Measurements from ENCODE around the gene DIO1.
A peak's percentile ranks its signal among the peaks of the same experiment; 100 is the strongest.
"Not testable (repeated sequence)": the region's sequence is repeated elsewhere in the genome, so short reads cannot be mapped to it uniquely, and the experiment has no call there.

DIO1 gene

DNA sequence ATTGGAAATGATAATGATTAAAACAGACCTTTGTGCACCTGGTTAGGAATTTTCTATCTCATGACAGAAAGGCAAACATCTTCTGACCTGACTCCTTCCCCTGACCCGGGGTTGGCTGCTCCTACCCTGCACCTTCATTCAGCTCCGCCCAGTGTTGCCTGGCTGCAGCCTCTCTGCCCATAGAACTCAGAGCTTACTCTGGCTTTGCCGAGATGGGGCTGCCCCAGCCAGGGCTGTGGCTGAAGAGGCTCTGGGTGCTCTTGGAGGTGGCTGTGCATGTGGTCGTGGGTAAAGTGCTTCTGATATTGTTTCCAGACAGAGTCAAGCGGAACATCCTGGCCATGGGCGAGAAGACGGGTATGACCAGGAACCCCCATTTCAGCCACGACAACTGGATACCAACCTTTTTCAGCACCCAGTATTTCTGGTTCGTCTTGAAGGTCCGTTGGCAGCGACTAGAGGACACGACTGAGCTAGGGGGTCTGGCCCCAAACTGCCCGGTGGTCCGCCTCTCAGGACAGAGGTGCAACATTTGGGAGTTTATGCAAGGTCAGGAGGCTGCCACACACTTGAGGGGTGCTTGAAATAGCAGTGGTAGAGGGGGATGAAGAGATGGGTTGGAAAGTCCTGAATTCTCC is at the start of gene DIO1:
Gene DIO1, plus strand, starts transcription at position 189 of the 638 bp plus-strand sequence. Its CDS starts 24 bp downstream, at position 213.
- DNase-seq (ENCODE audit: low spot score), result no peak

DNA sequence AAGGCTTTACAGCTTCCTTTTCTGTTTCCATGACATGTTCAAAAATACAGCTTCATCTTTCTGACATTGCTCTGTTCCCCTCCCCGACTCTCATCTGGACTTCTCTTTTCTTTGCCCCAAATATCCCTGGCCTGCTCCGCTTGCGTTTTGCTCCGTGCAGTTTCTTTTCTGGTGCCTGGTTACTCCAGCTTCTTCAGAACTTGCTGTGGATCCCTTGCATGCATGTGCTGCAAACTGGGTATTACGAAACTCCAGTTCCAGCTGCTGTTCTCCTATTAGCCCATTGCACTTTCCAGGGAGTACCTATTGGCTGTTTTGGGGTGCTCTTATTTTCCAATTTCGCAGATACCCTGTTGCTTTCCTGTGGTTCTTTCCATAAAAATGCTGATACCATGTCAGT is 46.0 kb upstream of the DIO1 start:
- DNase-seq (ENCODE audit: low spot score), result no peak

DNA sequence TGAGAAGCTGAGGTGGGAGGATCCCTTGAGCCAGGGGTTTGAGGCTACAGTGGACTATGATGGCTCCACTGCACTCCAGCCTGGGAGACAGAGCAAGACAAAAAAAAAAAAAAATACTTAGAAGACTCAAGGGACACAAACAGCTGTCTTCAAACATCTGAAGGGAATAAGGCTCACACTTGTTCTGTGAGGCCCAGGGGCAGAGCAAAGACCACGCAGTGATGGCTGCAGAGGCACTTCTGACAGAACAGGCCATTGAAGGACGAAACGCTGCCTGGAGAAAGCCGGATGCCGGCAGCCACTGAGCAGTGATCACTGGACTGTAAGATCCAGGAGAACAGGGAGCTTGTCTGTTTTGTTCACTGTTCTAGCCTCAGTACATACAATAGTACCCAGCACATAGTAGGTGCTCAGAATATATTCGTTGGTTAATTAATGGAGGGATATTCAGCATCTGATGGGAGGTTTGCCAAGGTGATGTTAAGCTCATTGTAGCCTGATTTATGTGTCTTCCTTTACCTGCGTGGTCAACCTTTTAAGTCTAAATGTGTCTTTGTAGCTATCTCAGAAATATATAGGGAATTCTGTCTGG is 43.8 kb upstream of the DIO1 start:
- no peak for DNase-seq (ENCODE audit: low spot score)

DNA sequence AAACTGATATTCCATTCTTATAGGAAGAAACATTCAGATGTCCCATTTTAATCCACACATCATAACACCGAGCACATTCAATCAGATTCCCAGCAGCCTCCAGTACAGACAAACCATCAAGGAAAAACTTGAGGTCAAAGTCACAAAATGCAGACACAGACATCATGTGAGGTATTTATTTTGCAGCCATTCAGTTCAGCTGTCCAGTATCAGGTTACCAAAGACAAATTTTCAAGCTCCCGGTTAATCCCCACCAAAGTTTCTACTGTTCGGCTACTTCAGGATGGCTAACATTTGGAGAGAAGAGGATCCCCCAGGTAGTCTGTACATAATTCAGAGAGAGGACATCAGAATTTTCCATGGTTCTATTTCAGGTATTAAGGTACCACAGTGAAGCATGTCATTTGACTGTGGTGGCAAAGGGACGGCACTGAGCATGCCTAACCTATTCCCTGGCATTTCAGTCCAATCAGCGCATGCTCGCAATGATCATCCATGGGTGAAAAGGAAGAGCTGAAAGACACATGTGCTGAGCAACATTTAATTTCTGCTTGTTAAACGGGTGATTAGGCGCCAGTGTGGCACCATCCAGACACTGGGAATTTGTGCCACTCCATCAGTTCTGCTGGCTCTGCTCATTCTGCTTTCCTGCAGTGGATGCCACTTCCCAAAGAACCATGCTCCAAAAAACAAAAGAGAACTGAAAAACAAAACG is 42.3 kb upstream of the DIO1 start:
- DNase-seq (ENCODE audit: low spot score), result no peak

DNA sequence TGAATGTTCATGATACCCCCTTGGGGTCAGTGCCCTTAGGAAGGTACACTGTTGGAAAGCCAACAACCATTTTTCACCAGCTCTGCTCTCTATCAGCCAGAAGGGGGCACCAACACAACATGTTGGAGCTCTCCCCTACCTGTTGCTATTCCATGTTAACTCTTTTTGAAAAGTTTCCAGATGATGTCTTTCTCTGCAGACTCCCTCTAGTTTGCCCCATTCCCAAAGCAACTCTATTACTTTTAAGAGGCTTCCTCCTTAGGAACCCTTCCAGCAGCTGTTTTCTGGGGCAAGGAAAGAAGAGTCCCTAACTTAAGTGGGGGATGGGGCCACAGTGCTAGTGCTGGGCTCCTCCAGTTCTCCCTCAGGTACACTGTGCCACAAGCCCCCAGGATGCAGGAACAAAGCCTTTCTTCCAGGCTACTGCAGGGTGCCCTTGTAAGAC is 33.0 kb upstream of the DIO1 start:
- DNase-seq (ENCODE audit: low spot score), result peak; percentile 50

DNA sequence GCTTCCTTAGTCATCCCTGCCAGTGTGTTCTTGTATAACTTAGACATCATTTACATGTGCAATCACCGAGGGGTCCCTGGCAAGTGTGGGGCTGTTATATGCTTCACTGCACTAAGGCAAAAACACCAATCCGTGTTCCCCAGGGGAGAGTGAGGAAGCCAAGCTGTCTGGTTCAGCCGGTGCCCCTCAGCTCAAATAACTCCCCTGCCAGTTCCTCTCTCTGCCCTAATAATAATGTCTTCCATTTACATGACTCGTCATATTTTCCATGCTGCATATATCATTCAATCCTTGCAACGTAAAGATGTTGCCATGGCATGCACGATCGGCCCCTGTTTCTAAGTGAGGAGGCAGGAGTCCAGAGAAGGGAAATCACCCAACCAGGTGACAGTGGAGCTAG is 31.5 kb upstream of the DIO1 start:
- no peak for DNase-seq (ENCODE audit: low spot score)

DNA sequence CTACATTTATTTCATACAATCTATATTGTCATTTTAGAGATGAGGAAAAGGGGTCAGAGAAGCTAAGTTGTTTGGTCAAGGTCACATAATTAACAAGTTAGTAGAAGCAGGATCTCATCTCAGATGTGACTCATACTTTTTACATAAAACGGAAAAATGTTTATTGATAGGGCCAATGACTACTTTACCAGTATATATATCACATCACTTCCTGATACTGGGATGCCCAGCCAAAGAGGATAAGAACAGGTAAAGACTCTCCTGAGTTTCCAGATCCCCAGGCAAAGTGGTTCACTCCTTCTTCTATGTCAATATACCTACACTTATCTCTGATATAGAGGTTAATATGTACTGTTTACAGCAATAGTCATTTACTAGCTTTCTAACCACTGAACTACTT is 25.4 kb upstream of the DIO1 start:
- DNase-seq (ENCODE audit: low spot score), result no peak

DNA sequence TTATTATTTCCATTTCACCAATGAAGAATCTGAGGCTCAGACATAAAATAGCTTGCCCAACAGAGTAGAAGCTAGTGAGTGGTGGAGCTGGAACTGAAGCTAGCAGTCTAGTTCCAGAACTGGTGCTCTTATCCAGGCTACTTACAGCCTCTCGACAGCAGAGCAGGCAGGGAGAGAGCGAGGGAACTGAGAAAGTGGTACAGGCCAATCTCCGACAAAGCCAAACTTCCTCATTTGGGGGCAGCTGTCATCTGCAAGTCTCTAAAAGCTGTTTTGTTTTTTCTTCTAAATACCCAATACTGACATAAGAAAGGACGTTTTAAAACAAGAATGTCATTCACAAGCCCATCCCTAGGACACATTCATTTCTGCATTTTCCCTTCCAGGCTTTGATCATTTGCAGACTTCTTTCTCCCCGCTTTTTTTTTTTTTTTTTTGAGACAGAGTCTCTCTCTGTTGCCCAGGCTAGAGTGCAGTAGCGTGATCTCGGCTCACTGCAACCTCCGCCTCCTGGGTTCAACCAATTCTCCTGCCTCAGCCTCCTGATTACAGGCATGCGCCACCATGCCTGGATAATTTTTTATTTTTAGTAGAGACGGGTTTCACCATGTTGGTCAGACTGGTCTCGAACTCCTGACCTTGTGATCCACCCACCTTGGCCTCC is 24.4 kb upstream of the DIO1 start:
- DNase-seq (ENCODE audit: low spot score), result no peak

DNA sequence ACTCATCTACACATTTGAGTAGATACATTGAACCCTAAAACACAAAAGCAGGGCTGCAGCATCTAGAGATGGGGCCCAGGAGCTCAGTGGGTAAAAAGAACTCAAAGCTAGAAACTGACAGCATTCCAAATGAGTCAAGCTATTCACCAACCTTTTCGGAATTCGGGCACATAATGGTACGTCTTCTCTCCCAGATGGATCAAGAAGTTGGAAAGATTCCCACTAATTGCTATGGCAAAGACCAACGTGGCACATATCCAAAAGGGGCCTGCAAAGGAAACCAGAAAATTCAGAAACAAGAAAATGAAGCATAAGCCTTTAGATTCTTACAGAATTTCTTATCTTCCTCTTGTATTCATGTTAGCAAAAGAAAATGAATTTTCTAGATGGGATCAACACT is 22.8 kb upstream of the DIO1 start:
- no peak for DNase-seq (ENCODE audit: low spot score)

DNA sequence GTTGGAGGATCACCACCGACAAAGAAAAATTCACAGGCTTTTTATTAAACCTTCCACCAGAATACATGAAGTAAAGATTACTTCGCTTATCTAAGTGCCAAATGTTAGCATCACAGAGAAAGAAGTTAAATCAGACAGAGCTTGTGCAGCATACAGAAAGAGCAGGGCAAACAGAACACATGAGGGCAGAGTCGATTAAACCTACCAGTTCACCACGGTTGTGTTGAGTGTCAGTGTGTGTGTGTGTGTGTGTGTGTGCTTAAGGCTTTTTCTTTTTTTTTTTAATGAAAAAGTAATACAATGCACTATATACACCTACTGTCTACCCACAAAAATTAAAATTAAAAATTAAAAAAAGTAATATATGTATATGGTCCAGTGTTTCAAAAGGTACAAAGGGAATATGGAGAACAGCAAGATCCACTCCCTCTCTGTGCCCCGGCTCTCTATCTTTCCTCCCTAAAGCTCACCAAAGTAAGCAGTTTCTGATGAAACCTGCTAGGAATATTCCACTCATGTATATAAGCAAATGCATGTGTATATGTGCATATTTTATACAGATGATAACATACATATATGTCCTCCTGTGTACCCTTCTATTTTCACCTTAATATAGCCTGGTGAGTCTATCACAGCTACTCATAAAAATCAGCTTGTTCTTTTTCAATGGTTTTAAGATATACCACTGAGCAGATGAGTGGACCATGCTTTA is 22.1 kb upstream of the DIO1 start:
- no peak for DNase-seq (ENCODE audit: low spot score)

DNA sequence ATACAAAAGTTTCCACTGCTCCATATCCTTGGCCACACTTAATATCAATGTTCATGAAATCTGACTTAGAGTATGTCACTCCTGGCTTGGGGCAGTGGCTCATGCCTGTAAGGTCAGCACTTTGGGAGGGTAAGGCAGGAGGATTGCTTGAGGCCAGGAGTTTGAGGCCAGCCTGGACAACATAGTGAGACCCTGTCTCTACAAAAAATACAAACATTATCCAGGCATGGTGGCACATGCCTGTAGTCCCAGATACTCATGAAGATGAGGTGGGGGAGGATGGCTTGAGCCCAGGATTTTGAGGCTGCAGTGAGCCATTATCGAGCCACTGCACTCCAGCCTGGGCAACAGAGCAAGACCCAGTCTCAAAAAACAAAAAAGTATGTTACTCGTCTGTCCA is 18.8 kb upstream of the DIO1 start:
- DNase-seq (ENCODE audit: low spot score), result not testable (repeated sequence)

DNA sequence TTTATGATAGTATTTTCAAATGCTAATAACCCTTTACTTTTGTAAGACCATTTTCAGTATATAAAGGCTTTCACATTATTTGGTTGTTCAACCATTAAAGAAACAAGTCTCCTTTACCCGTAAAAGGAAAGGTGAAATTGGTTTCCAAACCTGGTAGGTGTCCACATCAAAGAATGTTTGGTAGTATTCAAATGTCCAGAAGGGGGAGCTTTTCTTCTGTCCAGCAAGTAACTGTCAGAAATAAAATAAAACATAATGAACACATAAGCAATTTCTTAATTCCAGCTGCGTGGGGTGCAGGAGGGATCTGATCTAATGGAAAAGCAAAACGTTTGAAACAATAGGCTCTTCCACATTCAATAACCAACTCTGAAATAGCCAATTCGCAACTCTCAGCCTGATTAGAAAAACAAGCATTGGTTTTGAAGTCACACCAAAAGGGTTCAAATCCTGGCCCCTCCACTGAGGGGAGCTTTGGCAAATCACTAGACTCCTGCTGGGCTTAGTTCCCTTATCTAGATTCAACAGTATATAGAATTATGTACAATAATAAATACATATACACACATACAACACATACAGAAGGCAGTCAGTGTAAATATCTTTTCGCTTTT is 15.4 kb upstream of the DIO1 start:
- peak; percentile 53 for DNase-seq (ENCODE audit: low spot score)

DNA sequence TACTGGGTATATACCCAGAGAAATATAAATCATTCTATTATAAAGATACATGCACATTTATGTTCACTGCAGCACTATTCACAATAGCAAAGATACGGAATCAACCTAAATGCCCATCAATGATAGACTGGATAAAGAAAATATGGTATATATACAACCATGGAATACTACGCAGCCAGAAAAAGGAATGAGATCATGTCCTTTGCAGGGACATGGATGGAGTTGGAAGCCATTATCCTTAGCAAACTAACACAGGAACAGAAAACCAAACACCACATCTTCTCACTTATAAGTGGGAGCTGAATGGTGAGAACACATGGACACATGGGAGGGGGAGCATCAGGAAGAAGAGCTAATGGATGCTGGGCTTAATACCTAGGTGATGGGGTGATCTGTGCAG is 12.1 kb upstream of the DIO1 start:
- not testable (repeated sequence) for DNase-seq (ENCODE audit: low spot score)

DNA sequence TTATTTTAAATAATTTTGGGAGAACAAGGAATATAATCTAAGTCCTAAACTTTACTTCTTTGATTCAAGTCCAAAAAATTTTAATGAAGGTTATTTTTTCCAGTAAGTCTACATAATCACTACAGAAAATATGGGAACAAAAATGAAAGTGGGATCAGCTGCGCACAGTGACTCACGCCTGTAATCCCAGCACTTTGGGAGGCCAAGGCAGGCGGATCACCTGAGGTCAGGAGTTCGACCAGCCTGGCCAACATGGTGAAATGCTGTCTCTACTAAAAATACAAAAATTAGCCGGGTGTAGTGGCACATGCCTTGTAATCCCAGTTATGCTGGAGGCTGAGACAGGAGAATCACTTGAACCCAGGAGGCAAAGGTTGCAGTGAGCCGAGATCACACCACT is 10.4 kb upstream of the DIO1 start:
- DNase-seq (ENCODE audit: low spot score), result not testable (repeated sequence)

DNA sequence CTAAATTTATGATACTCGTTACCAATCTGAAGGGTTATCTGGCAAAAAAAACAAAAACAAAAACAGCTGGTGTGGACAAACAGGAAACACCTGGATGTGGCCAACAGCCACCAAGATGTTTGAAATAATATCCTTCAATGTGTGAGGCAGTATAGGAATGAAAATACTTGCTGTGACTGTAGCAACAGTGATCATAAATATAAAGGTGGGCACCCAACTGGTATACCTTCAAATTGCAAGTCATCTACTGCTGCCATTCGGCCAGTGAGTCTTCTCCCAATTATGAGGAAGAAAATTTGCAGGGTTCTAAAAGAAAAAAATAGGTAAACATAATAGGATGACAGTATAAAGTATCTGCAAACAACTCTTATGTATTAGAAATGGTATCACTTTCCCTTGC is 5.3 kb upstream of the DIO1 start:
- DNase-seq (ENCODE audit: low spot score), result no peak

DNA sequence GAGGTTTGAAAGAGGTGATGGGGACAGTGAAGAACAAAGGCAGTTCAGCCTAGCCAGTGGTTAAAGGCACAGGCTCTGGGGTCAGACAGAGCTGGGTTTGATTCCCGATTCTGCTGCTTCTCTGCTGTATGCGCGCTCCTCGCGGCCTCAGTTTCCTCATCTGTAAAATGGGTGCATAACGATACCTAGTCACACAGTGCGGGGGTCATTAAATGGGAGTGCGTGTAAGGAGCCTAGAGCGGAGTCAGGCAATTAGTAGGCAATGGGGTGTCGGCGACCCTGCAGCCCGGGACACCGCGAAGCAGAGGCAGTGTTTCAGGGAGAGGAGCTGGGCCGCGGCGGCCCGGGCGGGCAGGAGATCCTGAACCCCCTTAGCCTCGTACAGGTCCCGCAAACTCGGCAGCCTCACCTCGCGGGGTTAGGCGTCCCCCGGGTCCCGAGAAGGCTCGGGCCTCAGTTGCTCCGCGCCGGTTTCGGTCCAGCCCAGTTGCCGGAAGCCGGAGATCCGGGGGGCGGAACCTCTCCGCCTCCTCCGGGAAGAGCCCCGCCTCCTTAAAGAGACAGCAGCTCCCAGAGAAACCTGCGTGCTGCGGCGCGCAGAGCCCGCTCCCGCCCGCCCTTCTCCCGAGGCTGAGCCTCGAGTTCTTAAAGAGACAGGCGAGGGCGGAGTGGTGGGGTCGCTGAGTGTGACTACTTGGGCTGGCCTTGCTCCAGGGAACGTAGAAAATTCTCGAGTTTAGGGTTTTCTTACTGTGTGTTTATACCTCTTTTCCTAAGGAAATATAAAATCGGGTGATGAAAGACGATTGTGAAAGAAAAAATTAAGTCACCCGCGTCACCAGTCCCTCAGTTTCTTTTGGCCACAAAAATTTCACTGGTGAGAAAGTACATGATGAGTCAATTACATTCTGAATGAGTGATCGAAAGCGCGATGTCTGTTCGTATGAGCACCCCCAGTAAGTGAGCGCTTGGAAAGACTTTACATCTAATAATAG is 4.4 kb upstream of the DIO1 start, which contains the start of gene YIPF1:
Gene YIPF1, minus strand, starts transcription at position 494 of the 995 bp plus-strand sequence. CDS start 860 bp downstream, outside the sequence.
- peak; percentile 80 for DNase-seq (ENCODE audit: low spot score)

DNA sequence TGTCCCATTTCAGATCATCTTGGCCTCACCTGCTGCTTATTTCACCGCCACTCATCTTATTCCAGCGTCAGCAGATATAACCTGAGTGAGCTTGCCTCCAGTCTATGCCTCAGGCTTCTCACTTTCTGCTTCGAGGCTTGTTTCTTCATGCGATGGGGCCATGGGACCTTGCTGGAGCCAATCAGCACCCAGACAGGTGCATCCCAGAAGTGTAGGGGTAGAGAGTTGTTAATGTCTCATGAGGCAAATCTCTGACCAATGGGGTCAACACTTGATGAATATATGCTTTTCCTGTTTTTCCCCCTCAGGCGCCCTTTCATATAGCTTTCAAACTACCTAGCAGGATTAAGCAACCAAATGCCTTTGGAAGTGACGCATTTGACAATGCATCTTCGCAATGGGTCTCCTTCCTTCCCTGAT is 3.5 kb upstream of the DIO1 start:
- no peak for DNase-seq (ENCODE audit: low spot score)

DNA sequence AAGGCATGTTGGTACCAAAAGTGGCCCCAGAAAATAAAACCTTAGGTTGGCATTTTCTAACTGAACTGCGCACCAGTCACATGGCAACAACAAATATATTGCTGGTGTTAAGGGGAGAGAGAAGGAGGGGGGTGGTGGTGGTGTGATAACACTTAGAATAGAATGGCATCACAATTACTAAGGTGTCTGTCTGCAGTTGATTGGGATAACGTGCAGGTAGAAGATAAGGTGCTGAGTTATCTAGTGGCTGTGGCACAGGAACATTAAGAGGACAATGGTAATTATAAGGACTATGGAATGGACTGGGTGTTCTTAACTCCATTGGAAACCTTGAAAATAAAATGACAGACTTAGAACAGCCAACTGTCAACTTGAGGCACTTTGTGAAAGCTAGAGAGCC is 3.0 kb upstream of the DIO1 start:
- DNase-seq (ENCODE audit: low spot score), result no peak

DNA sequence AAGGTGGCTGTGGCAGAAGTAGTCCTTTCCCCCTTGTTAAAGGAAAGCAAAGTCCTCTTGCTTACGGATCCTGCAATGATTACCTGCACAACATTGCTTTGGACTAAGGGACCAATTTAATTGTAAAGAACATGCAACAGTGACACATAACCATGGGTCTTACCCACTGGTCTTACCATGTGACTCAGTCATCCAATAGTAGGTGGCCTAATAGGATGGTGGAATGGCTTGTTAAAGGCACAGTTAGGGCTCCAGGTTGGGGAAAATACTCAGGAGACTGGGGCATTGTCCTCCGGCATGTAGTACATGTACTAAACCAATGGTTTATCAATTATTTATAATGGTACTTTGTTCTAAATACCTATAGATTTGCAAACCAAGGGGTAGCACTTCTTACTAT is 2.3 kb upstream of the DIO1 start:
- DNase-seq (ENCODE audit: low spot score), result no peak

DNA sequence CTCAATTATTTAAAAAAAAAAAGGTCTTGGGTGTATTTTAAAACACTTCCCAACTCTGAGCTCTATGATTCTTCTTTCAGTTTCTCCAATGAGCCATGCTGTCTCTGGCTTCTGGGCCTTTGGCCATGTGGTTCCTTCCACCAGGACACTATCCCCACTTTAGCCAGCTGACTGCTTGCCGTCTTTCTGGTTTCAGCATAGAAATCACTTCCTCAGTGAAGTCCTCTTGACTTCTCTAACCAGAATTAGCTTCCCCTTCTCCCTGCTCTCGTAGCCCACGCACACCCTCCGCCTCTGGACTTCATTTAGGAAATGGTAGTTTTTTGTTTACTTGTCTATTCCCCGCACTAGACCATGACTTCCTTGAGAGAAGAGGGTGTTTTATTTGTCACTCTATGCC is 1.1 kb upstream of the DIO1 start:
- DNase-seq (ENCODE audit: low spot score), result no peak

Data from kidney capillary endothelial cell (primary cell).